NCI-H1417 (cell line): ENCODE results near the gene CDC42EP2.
"Not testable (repeated sequence)": the region's sequence is repeated elsewhere in the genome, so short reads cannot be mapped to it uniquely, and the experiment has no call there.

Experiments
- DNase-seq, 3 experiments: peaks; one replicate each; lab custom pipeline; 2025; lab: John Stamatoyannopoulos, UW

The CDC42EP2 gene

GRCh38 chr11:65320386-65321075 lies 5.9 kb downstream of the CDC42EP2 start:
- DNase-seq: no peak

- DNase-seq: no peak
Observed at GRCh38 chr11:65321076-65321475, 6.4 kb downstream of the CDC42EP2 start.

GRCh38 chr11:65321828-65322485 lies 7.3 kb downstream of the CDC42EP2 start:
- no peak for DNase-seq

GRCh38 chr11:65323813-65324212 lies 9.1 kb downstream of the CDC42EP2 start:
- DNase-seq: no peak

GRCh38 chr11:65325435-65325834 lies 10.8 kb downstream of the CDC42EP2 start:
- DNase-seq: no peak

- no peak for DNase-seq
Observed at GRCh38 chr11:65327021-65327420, 12.4 kb downstream of the CDC42EP2 start.

- no peak for DNase-seq
Observed at GRCh38 chr11:65329478-65329877, 14.8 kb downstream of the CDC42EP2 start.

- DNase-seq: peak; percentile 76 to 93 (median 93)
Observed at GRCh38 chr11:65329944-65330403, 15.3 kb downstream of the CDC42EP2 start.

- DNase-seq: no peak
Observed at GRCh38 chr11:65330544-65330943, 15.9 kb downstream of the CDC42EP2 start.

- DNase-seq: not testable (repeated sequence)
Observed at GRCh38 chr11:65332591-65332990, 17.9 kb downstream of the CDC42EP2 start.

- peak in 2 of 3 experiments; percentile 46 to 69 for DNase-seq
Observed at GRCh38 chr11:65334696-65335295, 20.1 kb downstream of the CDC42EP2 start.

- DNase-seq: no peak
Observed at GRCh38 chr11:65338676-65339075, 24.0 kb downstream of the CDC42EP2 start.

- no peak for DNase-seq
Observed at GRCh38 chr11:65340226-65340625, 25.6 kb downstream of the CDC42EP2 start.

- DNase-seq: no peak
Observed at GRCh38 chr11:65341856-65342255, 27.2 kb downstream of the CDC42EP2 start.

- no peak for DNase-seq
Observed at GRCh38 chr11:65351511-65351910, 36.8 kb downstream of the CDC42EP2 start.

- DNase-seq: peak in 1 of 3 experiments; percentile 14
Observed at GRCh38 chr11:65352783-65353182, 38.1 kb downstream of the CDC42EP2 start.

- DNase-seq: no peak
Observed at GRCh38 chr11:65353376-65353775, 38.7 kb downstream of the CDC42EP2 start.

- DNase-seq: peak in 1 of 3 experiments; percentile 79
Observed at GRCh38 chr11:65353900-65354264, 39.2 kb downstream of the CDC42EP2 start.

GRCh38 chr11:65354265-65355012 lies 39.8 kb downstream of the CDC42EP2 start, which contains the start of gene TIGD3:
Gene TIGD3 (plus strand): TSS chr11:65354751. CDS start chr11:65355809, 1,058 bp downstream.
- peak; percentile 95 to 99 (median 99) for DNase-seq

GRCh38 chr11:65355013-65355775 lies 40.5 kb downstream of the CDC42EP2 start:
- peak; percentile 52 to 88 (median 84) for DNase-seq

GRCh38 chr11:65355776-65356393 lies 41.2 kb downstream of the CDC42EP2 start:
- peak in 2 of 3 experiments; percentile 84 to 88 for DNase-seq
